HG02623 (cell line): Measurements from ENCODE around the gene RHCG.
A peak's percentile ranks its signal among the peaks of the same experiment; 100 is the strongest.

Source experiments
- ATAC-seq: cut with Tn5 transposase; IDR thresholded peaks from one replicate; pipeline ENCODE4 v1.9.1; 2021; ENCODE audit warnings: moderate library complexity; ENCODE audit not compliant: unreplicated experiment

Gene RHCG

GRCh38 chr15:89446255-89446891, 50.0 kb downstream of the RHCG start:
- ATAC-seq: no peak

GRCh38 chr15:89445518-89445917, 50.9 kb downstream of the RHCG start:
- ATAC-seq: no peak

- ATAC-seq: no peak
These were observed 51.9 kb downstream of the RHCG start for GRCh38 chr15:89444241-89445225.

GRCh38 chr15:89443581-89443980, 52.8 kb downstream of the RHCG start:
- ATAC-seq: no peak

- ATAC-seq: no peak
These were observed 53.6 kb downstream of the RHCG start for GRCh38 chr15:89442671-89443307.

GRCh38 chr15:89442155-89442554, 54.2 kb downstream of the RHCG start:
- ATAC-seq: no peak

GRCh38 chr15:89441295-89441812, 55.0 kb downstream of the RHCG start:
- peak; percentile 97 for ATAC-seq

GRCh38 chr15:89439764-89440163, 56.6 kb downstream of the RHCG start:
- no peak for ATAC-seq

GRCh38 chr15:89436560-89437311, 59.6 kb downstream of the RHCG start:
- no peak for ATAC-seq

- no peak for ATAC-seq
These were observed 61.0 kb downstream of the RHCG start for GRCh38 chr15:89435362-89435761.

GRCh38 chr15:89433686-89434085, 62.7 kb downstream of the RHCG start:
- no peak for ATAC-seq

GRCh38 chr15:89430530-89431341, 65.6 kb downstream of the RHCG start:
- ATAC-seq: peak; percentile 85

GRCh38 chr15:89429986-89430385, 66.4 kb downstream of the RHCG start:
- no peak for ATAC-seq

GRCh38 chr15:89429023-89429422, 67.4 kb downstream of the RHCG start:
- no peak for ATAC-seq

GRCh38 chr15:89428246-89428645, 68.1 kb downstream of the RHCG start:
- ATAC-seq: no peak

- no peak for ATAC-seq
These were observed 69.9 kb downstream of the RHCG start for GRCh38 chr15:89426500-89426899.

- no peak for ATAC-seq
These were observed 72.4 kb downstream of the RHCG start for GRCh38 chr15:89423981-89424380.
